Ecto neural progenitor cell (in vitro differentiated cells): ENCODE measurements around the gene AQP11.
"Not testable (repeated sequence)": the region's sequence is repeated elsewhere in the genome, so short reads cannot be mapped to it uniquely, and the experiment has no call there.

Experiments
- DNase-seq: peaks from one replicate; pipeline ENCODE4 v3.0.0-alpha.2; 2018; ENCODE audit warnings: low spot score

The AQP11 gene

GRCh38 chr11:77589521-77590193, at the start of gene AQP11:
Gene AQP11 (plus strand): TSS chr11:77589953. CDS start chr11:77589993, 40 bp downstream.
- DNase-seq, result peak; percentile 92

- DNase-seq, result no peak
Measured at GRCh38 chr11:77542296-77542695, 47.5 kb upstream of the AQP11 start.

- DNase-seq, result no peak
Measured at GRCh38 chr11:77547047-77547836, 42.5 kb upstream of the AQP11 start.

- no peak for DNase-seq
Measured at GRCh38 chr11:77547863-77548551, 41.7 kb upstream of the AQP11 start.

- DNase-seq, result no peak
Measured at GRCh38 chr11:77548552-77549445, 41.0 kb upstream of the AQP11 start.

GRCh38 chr11:77551426-77551825, 38.3 kb upstream of the AQP11 start:
- DNase-seq, result not testable (repeated sequence)

GRCh38 chr11:77557553-77557952, 32.2 kb upstream of the AQP11 start:
- DNase-seq, result no peak

GRCh38 chr11:77558380-77558779, 31.4 kb upstream of the AQP11 start:
- DNase-seq, result no peak

- DNase-seq, result no peak
Measured at GRCh38 chr11:77559686-77560401, 29.9 kb upstream of the AQP11 start.

GRCh38 chr11:77560605-77561004, 29.1 kb upstream of the AQP11 start:
- DNase-seq, result no peak

- DNase-seq, result no peak
Measured at GRCh38 chr11:77561257-77561656, 28.5 kb upstream of the AQP11 start.

- DNase-seq, result no peak
Measured at GRCh38 chr11:77568306-77568705, 21.4 kb upstream of the AQP11 start.

- no peak for DNase-seq
Measured at GRCh38 chr11:77568916-77569675, 20.7 kb upstream of the AQP11 start.

GRCh38 chr11:77569676-77570070, 20.1 kb upstream of the AQP11 start:
- no peak for DNase-seq

- not testable (repeated sequence) for DNase-seq
Measured at GRCh38 chr11:77570896-77571295, 18.9 kb upstream of the AQP11 start.

GRCh38 chr11:77575428-77575827, 14.3 kb upstream of the AQP11 start:
- not testable (repeated sequence) for DNase-seq

GRCh38 chr11:77580712-77581337, 8.9 kb upstream of the AQP11 start:
- DNase-seq, result no peak

- no peak for DNase-seq
Measured at GRCh38 chr11:77589181-77589520, 602 bp upstream of the AQP11 start.

GRCh38 chr11:77590194-77590782, 535 bp downstream of the AQP11 start:
- DNase-seq, result no peak

GRCh38 chr11:77592727-77593126, 3.0 kb downstream of the AQP11 start:
- DNase-seq, result no peak
